Stimulated activated CD8-positive, alpha-beta memory T cell treated with anti-CD3 and anti-CD28 coated beads, Interleukin-7, amount 100 ng/mL, for 1 hour (primary cell): ENCODE data around the gene ANAPC16.
"Not testable (repeated sequence)": the region's sequence is repeated elsewhere in the genome, so short reads cannot be mapped to it uniquely, and the experiment has no call there.

Experiments
- DNase-seq, 2 donors: peaks; one replicate each; pipeline ENCODE4 v3.0.0-alpha.2; 2020; ENCODE audit warnings: low read depth in 2 of 2

The ANAPC16 gene

GRCh38 chr10:72278668-72279393, 63.0 kb downstream of the ANAPC16 start:
- DNase-seq, result no peak

DNA sequence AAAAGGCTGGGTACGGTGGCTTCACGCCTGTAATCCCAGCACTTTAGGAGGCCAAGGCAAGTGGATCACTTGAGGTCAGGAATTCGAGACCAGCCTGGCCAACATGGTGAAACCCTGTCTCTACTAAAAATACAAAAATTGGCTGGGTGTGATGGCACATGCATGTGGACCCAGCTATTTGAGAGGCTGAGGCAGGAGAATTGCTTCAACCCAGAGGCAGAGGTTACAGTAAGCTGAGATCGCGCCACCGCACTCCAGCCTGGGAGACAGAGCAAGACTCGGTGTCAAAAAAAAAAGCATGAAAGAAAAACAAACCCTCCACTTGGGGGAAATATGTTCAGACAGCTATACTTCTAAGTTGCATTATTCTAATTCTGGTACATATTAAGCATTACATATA, 63.8 kb downstream of the ANAPC16 start:
- not testable (repeated sequence) for DNase-seq

DNA sequence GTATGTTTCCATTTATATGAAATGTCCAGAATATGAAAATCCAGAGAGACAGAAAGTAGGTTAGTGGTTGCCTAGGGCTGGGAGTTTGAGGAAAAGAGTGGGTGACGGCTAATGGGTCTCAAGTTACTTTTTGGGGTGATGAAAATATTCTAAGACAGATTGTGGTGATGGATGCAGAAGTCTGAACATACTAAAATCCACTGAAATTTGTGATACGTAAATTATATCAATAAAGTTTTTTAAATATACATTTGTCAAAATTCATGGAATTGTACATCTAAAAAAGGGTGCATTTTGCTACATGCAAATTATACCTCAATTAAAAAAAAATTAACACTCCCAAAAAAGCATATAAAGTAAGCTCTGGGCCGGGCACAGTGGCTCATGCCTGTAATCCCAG, 67.3 kb downstream of the ANAPC16 start:
- no peak for DNase-seq
